Stimulated activated CD4-positive, alpha-beta T cell treated with anti-CD3 and anti-CD28 coated beads, Interleukin-15, amount 100 ng/mL, for 1 hour (primary cell): ENCODE results near the gene GREB1.

Source experiments
- DNase-seq, 2 donors: peaks; one replicate each; pipeline ENCODE4 v3.0.0-alpha.2; 2020; ENCODE audit warnings: low read depth in 1 of 2, low spot score in 1 of 2

Gene GREB1

DNA sequence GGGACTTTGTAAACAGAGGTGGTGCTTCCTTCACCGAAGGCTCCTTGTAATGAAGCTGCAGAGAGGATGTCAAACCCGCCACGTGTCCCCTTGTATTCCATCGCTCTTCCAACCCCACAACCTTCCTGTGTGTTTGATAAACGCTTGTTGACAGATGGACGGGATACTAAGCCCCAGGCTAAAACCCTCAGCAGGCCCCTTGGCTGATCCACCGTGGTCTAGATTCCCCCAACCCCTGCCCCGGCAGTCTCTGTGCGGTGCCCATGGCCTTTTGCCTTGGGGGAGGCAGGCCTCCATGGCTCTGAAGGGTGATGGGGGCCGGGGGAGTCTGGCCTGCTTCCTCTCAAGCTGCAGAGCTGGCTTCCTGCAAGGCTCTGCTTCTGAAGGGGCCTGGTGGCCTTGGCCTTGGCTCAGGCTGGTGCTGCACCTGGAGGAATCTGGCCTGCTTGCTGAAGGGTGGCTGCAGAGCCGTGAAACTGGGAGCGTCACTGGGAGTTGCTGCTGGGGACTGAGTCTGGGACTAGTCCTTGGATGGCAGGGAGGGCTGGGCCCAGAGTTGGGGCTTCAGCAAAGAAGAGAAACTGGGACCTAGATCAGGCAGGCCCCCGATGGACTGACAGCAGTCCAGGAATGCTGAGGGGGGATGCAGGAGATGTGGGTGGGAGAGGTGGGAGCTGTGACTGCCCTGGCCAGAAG lies 145.8 kb downstream of the GREB1 start:
- no peak for DNase-seq

DNA sequence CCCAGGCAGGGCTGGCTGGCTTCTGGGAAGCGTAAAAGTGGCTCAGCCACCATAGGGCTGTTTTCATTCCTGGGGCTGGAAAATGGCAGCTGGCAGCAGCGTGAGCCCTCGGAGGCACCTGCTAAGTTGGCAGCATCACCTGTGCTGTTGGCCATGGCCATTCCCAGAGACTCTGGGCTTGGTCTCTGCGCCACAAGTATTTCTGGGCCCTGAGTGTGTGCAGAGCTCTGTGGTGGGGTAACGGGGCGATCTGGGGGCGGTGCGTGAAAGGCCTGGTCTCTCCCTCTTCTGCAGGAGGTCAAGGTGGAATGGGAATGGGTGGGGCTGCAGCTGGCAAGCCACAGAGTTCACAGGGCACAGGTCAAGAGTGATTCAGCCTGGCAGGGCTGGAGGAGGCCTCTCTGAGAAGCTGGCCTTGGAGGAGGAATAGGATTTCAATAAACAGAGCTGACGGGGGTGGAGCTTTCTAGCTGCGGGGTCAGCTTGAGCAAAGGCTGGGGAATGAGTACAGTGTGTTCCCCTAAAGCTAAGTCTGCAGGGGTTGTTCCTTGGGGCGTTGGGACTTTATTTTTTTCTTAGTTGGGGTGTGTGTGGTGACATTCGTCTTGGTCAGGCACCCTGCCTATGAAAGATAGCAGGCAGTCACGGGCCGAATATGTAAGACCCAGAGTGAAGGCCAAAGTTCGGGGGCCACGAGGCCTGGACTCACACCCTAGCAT lies 146.5 kb downstream of the GREB1 start:
- no peak for DNase-seq

DNA sequence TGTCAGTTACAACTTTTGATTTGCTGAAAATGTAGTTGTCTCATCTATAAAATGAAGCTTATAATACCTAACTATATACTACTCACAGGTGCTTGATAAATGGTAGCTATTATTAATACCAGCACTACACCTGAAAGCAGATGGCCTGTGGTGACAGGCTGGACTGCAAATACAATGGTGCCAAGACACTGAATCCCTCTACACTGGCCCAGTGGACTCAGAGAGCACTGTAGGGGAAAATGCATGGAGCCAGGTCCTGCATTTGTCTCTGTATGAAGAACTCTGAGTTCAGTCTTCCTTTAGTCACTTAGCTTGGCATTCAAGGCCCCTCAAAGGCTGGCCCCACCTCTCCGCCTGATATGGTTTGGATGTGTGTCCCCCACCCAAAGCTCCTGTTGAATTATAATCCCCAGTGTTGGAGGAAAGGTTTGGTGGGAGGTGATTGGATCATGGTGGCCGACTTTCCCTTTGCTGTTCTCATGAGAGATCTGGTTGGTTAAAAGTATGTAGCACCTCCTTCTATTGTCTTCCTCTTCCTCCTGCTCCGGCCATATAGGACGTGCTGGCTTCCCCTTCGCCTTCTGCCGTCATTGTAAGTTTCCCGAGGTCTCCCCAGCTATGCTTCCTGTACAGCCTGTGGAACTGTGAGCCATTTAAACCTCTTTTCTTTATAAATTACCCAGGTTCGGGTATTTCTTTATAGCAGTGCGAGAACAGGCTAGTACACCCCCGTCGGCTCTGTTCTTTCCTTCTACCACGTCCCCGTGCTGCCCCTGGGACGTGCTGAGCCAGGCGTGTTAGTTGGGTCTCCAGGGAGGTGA lies 147.3 kb downstream of the GREB1 start:
- DNase-seq = no peak

DNA sequence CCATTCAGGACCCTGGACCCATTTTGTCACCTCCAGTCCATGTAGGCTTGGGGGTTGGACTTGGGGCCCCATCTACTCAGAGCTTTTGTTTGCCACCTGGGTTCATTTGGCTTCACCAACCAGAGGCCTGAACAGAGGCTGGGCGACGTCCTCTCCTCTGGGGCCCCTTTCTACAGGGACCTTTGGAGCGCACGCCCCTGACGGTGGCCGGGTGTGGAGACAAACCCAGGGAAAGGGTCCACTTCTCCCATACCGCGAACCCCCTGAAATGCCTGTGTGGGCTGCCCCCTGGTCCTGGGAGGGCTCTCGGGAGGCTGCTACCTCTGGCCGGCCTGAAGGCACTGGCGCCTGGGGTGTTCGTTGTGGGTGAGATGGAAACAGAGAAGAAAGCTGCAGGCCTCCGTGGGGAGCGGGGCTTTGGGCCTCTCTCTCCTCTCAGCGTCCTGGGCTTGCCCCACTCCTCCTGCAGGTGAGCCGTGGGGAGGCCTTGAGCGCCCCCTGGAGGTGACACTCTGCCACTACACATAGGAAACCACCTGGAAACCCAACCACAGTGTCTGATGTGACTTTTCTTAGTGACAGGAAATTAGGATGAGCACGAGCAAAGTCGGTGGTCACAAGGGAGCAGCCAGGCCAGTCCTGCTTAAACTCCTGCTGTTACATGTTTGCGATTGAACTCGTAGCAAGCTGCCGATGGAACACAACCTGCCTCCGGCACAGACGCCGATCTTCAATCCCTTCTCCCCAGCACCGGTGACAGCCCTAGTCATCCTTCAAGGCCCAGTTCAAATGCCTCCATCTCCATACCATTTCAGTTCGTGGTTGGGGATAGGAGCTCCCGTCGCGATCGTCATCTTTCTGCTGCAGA lies 148.1 kb downstream of the GREB1 start:
- peak; percentile 11 to 46 for DNase-seq

DNA sequence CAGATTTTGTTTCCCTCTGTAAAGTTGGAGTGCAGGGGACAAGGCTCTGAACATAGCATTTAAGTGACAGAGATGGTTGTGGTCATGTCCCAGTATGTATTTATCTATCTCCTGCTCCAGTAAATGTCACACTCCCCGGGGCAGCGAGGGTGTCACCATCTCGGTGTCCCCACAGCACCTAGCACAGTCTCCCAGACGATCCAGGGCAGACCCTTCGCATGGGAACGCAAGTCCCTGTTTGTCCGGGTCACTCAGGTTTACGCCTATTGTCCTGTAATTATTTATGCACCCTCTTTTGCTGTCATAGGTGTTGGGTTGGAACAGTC lies 148.7 kb downstream of the GREB1 start:
- no peak for DNase-seq

DNA sequence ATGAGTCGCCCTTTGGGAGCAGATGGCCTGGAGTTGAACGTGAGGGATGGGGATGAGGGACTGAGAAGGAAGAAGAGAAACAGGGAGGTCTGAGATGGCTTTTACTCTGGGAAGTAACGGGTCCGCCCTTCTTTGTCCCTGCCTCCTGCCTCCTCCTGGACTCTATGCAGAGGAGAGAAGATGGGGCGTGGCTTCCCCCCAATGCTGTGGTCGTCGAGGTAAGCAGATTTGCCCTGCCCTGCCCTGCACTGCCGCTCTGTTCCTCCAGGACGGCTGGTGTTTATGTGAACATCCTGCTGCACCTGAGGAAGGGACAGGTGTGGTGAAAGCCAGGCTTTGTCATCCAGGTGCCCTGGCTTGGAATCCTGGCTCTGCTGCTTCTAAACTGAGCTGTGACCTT lies 149.6 kb downstream of the GREB1 start:
- DNase-seq = no peak

DNA sequence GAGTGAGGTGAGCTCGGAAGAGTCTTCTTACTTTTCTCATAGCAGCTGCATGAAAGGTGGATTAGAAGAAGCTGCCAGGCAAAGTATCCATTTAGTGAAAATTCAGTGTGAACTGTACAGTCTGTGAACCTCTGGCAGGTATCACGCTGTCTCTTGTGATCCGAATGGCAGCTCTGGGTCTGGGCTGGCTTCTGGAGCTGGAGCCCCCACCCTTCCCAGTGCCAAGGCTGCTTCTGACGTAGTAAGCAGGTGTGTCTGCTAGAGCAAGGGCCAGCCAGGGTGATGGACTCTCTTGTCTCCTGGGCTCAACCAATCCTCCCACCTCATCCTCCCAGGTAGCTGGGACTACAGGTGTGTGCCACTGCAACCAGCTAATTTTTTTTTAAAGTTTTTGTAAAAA lies 150.1 kb downstream of the GREB1 start:
- no peak for DNase-seq

DNA sequence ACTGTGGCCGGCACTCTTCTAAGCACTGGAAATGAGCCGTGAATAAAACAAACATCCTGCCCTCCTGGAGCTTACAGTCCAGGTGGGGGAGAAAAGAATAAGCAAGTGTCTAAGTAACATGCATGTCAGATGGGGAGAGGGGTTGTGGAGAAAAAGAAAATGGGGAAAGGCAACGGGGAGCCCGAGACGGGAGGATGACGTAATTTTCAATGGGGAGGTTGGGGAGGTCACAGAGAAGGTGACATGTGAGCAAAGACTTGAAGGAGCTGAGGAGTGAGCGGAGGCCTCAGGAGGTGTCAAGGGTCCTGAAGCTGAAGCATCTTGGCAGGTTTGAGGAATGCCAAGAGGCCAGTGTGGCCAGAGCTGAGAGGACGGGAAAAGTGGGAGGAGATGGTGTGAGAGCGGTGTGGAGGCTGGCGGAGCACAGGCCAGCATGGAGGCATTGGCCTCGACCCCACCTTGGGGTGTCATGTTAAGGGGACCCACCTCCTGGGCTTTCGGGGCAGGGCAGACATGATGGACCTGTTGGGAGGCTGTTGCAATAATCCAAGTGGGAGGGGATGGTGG lies 151.1 kb downstream of the GREB1 start:
- no peak for DNase-seq

DNA sequence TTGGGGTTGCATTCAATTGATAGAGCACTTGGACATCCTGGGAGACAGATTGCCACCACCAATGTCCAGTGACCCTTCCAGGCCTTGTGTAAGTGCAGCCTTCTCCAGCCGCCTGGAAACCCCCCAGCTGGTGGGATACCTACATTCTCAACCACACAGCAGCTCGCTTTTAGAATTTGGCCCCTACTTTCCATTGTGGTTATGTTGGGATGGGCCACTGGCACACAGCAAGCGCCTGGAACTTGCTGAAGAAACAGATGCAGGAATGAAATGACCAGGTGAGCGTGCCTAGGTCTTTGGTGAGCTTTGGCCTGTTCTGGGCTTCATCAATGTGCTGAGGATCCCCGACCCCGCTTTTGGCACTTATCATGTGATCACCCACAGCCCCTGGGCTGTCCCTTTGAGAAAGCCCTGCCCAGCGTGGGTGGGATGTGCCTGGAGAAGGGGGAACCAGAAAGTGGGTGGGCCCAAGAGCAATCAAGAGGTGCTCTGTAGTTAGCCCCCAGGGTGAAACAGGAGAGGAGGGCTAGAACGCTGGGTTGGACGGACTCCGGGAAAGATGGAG lies 152.1 kb downstream of the GREB1 start:
- no peak for DNase-seq

DNA sequence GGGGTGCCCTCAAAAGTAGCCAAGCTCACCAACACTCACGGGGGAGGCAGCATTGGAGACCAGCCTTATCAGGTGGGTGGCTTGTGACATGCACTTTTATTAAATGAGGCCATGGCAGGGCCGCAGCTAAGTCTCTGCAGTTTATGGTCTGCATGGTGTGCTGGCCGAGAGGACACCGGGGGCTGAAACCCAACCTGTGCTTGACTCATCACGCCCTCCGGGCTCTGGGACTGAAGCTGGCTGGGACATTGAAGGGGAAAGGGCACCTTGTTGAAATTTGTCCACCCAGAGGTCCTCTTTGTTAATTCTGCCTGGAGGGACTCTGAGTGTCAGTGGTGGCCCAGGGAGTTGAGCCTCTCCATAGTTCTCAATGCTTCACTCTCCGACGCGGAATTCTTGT lies 153.9 kb downstream of the GREB1 start:
- no peak for DNase-seq

DNA sequence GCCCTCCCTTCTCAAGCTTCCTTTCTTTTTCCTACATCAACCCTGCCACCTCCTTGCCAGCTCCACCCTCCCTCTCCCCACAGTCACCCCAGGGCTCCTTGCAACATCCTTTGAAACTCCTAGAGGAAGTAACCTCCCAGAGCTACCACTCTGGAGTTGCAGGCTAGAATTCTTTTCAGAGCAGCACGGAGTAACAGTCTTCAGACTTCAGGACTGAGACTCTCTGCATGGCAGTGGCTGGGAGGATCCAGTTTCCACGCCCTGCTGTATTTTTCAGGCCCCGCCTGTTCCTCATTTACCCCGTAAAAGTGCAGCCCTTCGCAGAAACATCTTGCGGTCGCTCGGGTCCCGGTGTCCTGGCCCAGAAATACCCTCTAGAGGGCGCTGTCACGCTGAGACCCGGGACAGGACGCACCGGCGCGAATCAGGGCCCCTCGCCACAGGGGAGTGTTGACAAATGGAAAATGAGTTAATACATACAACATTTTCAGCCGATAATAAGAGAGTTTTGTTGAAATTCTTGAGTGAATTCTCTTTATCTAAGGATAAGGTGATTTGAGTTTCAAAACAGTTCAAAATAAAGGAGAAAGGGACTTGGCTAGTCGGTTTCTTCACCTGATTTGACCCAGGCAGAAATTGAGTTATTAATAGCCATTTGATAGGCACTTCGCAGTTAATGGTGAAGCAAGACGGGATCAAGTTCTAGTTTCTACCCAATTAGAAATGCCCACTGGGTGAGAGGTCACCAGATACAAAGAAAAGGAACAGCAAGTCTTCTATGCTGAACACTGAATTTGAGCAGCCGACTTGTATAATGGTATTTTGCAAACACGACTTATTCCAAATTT lies 154.6 kb downstream of the GREB1 start:
- DNase-seq = peak; percentile 61 to 64

DNA sequence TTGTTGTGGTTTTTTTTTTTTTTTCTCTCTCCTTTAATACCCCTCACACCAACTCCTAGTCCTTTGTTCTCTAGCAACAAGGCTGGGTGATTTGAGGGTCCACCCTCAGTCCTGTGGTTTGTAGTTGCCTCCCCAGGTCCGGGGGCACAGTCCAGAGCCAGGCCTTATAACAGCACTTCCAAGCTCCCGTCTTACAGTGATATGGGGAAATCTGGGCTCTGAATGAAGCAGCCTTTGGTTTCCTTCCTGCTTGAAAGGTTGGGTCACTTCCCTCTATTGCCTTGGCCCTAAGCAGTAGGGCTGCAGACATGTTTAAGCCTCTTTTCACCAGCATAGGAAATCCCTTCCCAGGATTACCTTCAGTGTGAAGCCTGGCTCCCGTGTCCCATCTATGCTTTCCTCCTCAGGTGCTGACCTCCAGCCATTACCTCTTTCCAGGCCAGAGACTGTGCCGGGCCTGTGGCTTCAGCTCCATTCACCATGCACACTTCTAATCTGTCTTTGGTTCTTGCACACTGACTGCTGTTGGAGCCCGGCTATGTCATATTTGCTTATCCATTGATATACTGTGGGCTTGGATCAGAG lies 157.3 kb downstream of the GREB1 start:
- no peak for DNase-seq
